HUES64 (cell line): ENCODE measurements around the gene CTSC.
A peak's percentile ranks its signal among the peaks of the same experiment; 100 is the strongest.

Source experiments
- H3K27ac ChIP-seq: 2 replicates; pipeline ENCODE4 v1.7.0; 2013; ENCODE audit warnings: low read depth, low read length, inconsistent platforms
- H3K27me3 ChIP-seq: 2 replicates; pipeline ENCODE4 v1.6.1; 2013; ENCODE audit warnings: mild to moderate bottlenecking, low read length; ENCODE audit not compliant: insufficient read depth
- H3K36me3 ChIP-seq: 2 replicates; pipeline ENCODE4 v1.6.1; 2013; ENCODE audit warnings: mild to moderate bottlenecking, low read length; ENCODE audit not compliant: insufficient read depth
- H3K4me1 ChIP-seq: 2 replicates; pipeline ENCODE4 v1.6.1; 2013; ENCODE audit warnings: mild to moderate bottlenecking, low read length, moderate library complexity; ENCODE audit not compliant: insufficient read depth
- H3K4me3 ChIP-seq: 2 replicates; pipeline ENCODE4 v1.5.1; 2013; ENCODE audit warnings: mild to moderate bottlenecking, low read length, moderate library complexity
- H3K9ac ChIP-seq: 2 replicates; pipeline ENCODE4 v1.6.1; 2013; ENCODE audit warnings: mild to moderate bottlenecking, low read depth, low read length
- H3K9me3 ChIP-seq: 2 replicates; pipeline ENCODE4 v1.6.1; 2013; ENCODE audit warnings: low read depth, low read length; ENCODE audit not compliant: insufficient read depth
- WGBS: fragments of 150-250, 120-280 bp; methylation state at CpG from one replicate; pipeline ENCODE4 v1.1.7; 2013; ENCODE audit warnings: missing lambda C conversion rate; 5-methylcytosine and 5-hydroxymethylcytosine counted together

CTSC gene

DNA sequence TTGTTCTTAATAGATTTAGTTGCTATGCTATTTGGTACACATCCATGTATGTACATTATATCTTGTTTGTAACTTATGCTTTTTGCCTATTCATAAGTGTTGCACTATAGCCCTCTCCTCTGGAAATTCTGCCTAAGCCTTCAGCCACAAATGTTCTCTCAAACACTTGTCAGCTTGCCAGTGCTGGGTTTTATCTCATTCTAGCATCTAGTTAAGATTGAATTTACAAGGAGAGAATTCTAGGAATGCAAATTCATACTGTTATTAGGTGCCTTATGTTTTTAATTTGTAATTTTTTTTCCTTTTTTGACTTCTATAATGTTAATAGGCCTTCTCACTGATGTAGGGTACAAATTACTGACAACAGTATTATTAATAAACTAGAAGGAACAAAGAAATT, 14.6 kb upstream of the CTSC start:
- Histone ChIP-seq H3K9ac (no peak overlapping the region), H3K9me3 (no peaks in the 10 kb centered on the region), H3K4me1 (no peaks in the 10 kb centered on the region), H3K27ac (no peak overlapping the region), H3K27me3 (no peaks in the 10 kb centered on the region), H3K4me3 (no peak overlapping the region), H3K36me3 (no peaks in the 10 kb centered on the region)

GRCh38 chr11:88348870-88349269, 11.3 kb upstream of the CTSC start:
- Histone ChIP-seq H3K36me3 (no peaks in the 10 kb centered on the region), H3K4me3 (no peak overlapping the region), H3K9me3 (no peaks in the 10 kb centered on the region), H3K4me1 (no peaks in the 10 kb centered on the region), H3K27ac (no peak overlapping the region), H3K27me3 (no peaks in the 10 kb centered on the region), H3K9ac (no peak overlapping the region)
- WGBS, result 100% methylated on average over 1 of the region's 1 CpG

- H3K36me3 ChIP-seq, result no peaks in the 10 kb centered on the region
- no peak overlapping the region for H3K27ac ChIP-seq
- no peaks in the 10 kb centered on the region for H3K4me1 ChIP-seq
Measured at GRCh38 chr11:88345949-88346348, 8.4 kb upstream of the CTSC start.

GRCh38 chr11:88345408-88345807, 7.9 kb upstream of the CTSC start:
- Histone ChIP-seq H3K9me3 (no peaks in the 10 kb centered on the region), H3K4me1 (no peaks in the 10 kb centered on the region), H3K27me3 (no peaks in the 10 kb centered on the region), H3K9ac (no peak overlapping the region), H3K4me3 (no peak overlapping the region), H3K36me3 (no peaks in the 10 kb centered on the region), H3K27ac (no peak overlapping the region)
- WGBS, result 96% methylated on average over 2 of the region's 2 CpGs

More at GRCh38 chr11:88345949-88346348, 8.4 kb upstream of the CTSC start:
- no peak overlapping the region for H3K9ac ChIP-seq
- H3K4me3 ChIP-seq, result no peak overlapping the region
- WGBS, result 92% methylated on average over 1 of the region's 1 CpG
- no peaks in the 10 kb centered on the region for H3K9me3 ChIP-seq
- H3K27me3 ChIP-seq, result no peaks in the 10 kb centered on the region

GRCh38 chr11:88344869-88345268, 7.3 kb upstream of the CTSC start:
- H3K9me3 ChIP-seq, result no peaks in the 10 kb centered on the region
- WGBS, result 73% methylated on average over 1 of the region's 2 CpGs
- no peaks in the 10 kb centered on the region for H3K36me3 ChIP-seq
- H3K27me3 ChIP-seq, result no peaks in the 10 kb centered on the region
- no peak overlapping the region for H3K27ac ChIP-seq
- H3K9ac ChIP-seq, result no peak overlapping the region
- no peaks in the 10 kb centered on the region for H3K4me1 ChIP-seq
- H3K4me3 ChIP-seq, result no peak overlapping the region

DNA sequence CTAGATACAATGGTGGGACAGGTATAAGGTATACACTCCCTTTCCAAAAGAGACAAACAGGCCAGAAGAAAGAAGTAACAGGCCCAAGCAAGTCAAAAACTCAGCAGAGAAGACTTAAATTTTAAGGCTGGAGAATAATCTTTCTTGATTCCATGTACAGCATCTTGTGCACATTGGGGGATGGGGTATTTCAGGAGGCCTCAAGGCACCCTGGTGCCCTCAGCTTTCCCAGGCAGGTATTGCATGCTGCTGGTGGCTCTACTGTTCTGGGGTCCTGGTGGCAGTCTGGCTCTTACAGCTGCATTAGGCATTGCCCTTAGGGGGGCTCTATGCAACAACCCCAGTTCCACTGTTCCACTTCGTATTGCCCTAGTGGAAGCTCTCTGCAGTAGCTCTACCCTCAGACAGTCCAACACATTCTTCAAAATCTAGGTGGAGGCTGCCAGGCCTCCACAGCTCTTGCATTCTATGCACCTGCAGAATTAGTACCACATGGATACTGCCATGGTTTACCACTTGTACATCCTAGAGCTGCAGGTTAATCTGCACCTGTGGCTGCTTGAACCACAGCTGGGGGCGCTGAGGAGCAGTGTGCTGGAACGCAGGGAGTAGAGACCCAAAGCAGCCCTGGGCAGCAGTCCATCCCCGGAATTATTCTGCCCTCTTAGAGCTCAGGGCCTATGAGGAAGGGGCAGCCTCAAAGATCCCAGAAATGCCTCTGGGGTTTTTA, 4.2 kb upstream of the CTSC start:
- peaks cover 6% of the 10 kb centered on the region; the same call in 1 of the 2 replicates for H3K4me1 ChIP-seq
- 64% methylated on average over 4 of the region's 4 CpGs for WGBS
- no peak overlapping the region for H3K9ac ChIP-seq
- H3K9me3 ChIP-seq, result no peaks in the 10 kb centered on the region
- no peaks in the 10 kb centered on the region for H3K36me3 ChIP-seq
- no peak overlapping the region for H3K27ac ChIP-seq
- no peak overlapping the region for H3K4me3 ChIP-seq
- no peaks in the 10 kb centered on the region for H3K27me3 ChIP-seq

DNA sequence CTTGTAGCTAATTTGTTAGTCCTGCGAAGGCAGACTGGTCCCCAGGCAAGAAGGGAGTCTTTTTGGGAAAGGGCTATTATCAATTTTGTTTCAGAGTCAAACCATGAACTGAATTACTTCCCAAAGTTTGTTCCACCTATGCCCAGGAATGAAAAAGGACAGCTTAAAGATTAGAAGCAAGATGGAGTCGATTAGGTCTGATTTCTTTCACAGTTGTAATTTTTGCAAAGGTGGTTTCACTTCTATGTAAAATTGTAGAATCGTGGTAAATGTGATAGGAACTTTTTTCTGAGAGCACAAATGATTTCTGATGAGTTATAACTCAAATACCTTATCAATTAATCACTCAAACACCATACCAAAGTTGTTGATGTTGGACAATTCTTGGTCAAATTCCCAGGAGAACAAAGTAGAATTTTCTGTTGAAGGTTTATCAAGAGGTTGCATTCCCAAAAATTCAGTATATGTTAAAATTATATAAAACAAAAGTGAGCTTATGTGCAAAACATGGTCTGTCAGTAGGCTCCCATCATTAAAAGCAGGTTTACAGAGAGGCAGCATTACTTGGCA, 2.9 kb upstream of the CTSC start:
- Histone ChIP-seq H3K9ac (no peak overlapping the region), H3K9me3 (no peaks in the 10 kb centered on the region), H3K27me3 (no peaks in the 10 kb centered on the region), H3K4me3 (no peak overlapping the region), H3K4me1 (peaks cover 12% of the 10 kb centered on the region), H3K27ac (no peak overlapping the region), H3K36me3 (peaks cover 5% of the 10 kb centered on the region)
- WGBS, result 85% methylated on average over 2 of the region's 3 CpGs

DNA sequence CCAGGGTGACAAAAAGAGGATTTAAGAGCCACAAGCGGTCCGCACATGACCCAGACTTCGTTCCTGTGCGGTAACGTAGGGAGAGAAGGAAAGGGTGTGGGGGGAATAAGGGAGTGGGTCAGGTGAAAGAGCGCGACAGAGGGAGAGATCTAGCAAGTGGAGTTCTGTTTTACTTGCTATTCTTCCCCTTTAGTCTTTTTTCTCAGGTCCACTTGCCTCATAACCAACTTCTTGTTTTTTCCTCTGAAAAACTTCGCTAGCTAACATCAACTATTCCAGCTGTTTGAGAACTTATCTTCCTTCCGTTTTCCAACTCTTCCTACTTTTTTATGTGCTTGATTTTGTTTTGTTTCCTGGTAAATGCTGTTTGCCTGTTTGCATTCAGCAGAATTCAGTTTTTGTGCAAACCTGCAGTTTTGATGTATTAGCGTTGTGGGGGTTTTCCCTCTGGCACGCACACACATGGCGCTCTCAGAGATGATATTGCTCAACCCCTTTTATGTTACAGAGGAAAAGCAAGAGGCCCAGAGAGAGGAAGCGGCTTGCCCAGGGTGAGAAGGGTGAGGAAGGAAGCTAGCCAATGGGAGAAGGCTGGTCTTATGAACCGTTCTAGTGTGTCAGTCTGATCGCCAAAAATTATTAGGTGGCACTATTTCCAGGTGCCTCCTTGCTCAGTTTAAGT, 592 bp upstream of the CTSC start:
- 9% methylated on average over 13 of the region's 15 CpGs for WGBS
- no peaks in the 10 kb centered on the region for H3K9me3 ChIP-seq
- H3K4me3 ChIP-seq, result peak overlapping the region; percentile 79
- no peak overlapping the region for H3K27ac ChIP-seq
- peaks cover 28% of the 10 kb centered on the region for H3K4me1 ChIP-seq
- H3K27me3 ChIP-seq, result no peaks in the 10 kb centered on the region
- peak overlapping the region; percentile 90 for H3K9ac ChIP-seq
- peaks cover 29% of the 10 kb centered on the region for H3K36me3 ChIP-seq

- Histone ChIP-seq H3K27ac (no peak overlapping the region), H3K9me3 (no peaks in the 10 kb centered on the region), H3K9ac (no peak overlapping the region), H3K4me3 (peak overlapping the region; percentile 79), H3K27me3 (no peaks in the 10 kb centered on the region), H3K4me1 (peaks cover 41% of the 10 kb centered on the region), H3K36me3 (peaks cover 57% of the 10 kb centered on the region)
- WGBS, result 57% methylated on average over 4 of the region's 4 CpGs
Measured at GRCh38 chr11:88335284-88335683, 2.3 kb downstream of the CTSC start.

GRCh38 chr11:88333862-88334261, 3.7 kb downstream of the CTSC start:
- peaks cover 70% of the 10 kb centered on the region for H3K36me3 ChIP-seq
- WGBS, result no CpG with 5 or more reads among the region's 2 CpGs
- H3K9me3 ChIP-seq, result no peaks in the 10 kb centered on the region
- no peaks in the 10 kb centered on the region for H3K27me3 ChIP-seq
- H3K4me3 ChIP-seq, result peak overlapping the region; percentile 12; the same call in 1 of the 2 replicates
- no peak overlapping the region for H3K9ac ChIP-seq
- H3K4me1 ChIP-seq, result peaks cover 45% of the 10 kb centered on the region
- no peak overlapping the region for H3K27ac ChIP-seq

- no peaks in the 10 kb centered on the region for H3K9me3 ChIP-seq
- H3K4me3 ChIP-seq, result no peak overlapping the region
- H3K4me1 ChIP-seq, result peaks cover 44% of the 10 kb centered on the region
- WGBS, result 94% methylated on average over 1 of the region's 1 CpG
- H3K27ac ChIP-seq, result no peak overlapping the region
- no peaks in the 10 kb centered on the region for H3K27me3 ChIP-seq
- peaks cover 80% of the 10 kb centered on the region for H3K36me3 ChIP-seq
- H3K9ac ChIP-seq, result no peak overlapping the region
Measured at GRCh38 chr11:88332851-88333250, 4.7 kb downstream of the CTSC start.
